ENCODE results near the gene FIZ1. TPM values are rescaled to one million over a fixed set of nuclear protein-coding genes. Genes with fewer than 3 reads are reported as not detected.
A peak's percentile ranks its signal among the peaks of the same experiment; 100 is the strongest.
"Not testable (repeated sequence)": the region's sequence is repeated elsewhere in the genome, so short reads cannot be mapped to it uniquely, and the experiment has no call there.

FIZ1 gene
- total RNA-seq, 4 donors from 2014 or later: 5.8 to 12.7 (median 7.9) TPM

GRCh38 chr19:55586976-55587668 is 12.2 kb downstream of the FIZ1 start:
- intact Hi-C loops (cut with DNase I): no loop called here

GRCh38 chr19:55585658-55586339 is 13.5 kb downstream of the FIZ1 start:
- peak overlapping the region in 3 of 4 donors; percentile 13 to 51 (median 44) for H3K4me3 ChIP-seq
- 2 to 5% methylated on average over 20 to 23 of the region's 36 CpGs for WGBS, 2 donors

More at GRCh38 chr19:55586976-55587668, 12.2 kb downstream of the FIZ1 start:
- H3K27me3 ChIP-seq: peaks cover 0 to 16% (median 0%) of the 10 kb centered on the region in 4 donors
- no peaks in the 10 kb centered on the region for H3K9me3 ChIP-seq
- no peak for TF ChIP-seq CTCF (IDR thresholded peaks at IDR 0.05)
- TF ChIP-seq POLR2A (IDR thresholded peaks at IDR 0.05): no peak
- peak overlapping the region in 3 of 4 donors; percentile 5 to 55 (median 25) for H3K27ac ChIP-seq
- H3K4me1 ChIP-seq: peaks cover 9 to 33% (median 13%) of the 10 kb centered on the region in 3 donors
- peaks cover 0 to 6% (median 0%) of the 10 kb centered on the region in 3 donors for H3K36me3 ChIP-seq
- 1 to 2% methylated on average over 20 to 23 of the region's 40 CpGs for WGBS, 2 donors
- peak; percentile 67 for DNase-seq
- peak overlapping the region; percentile 6 to 58 (median 35) for H3K4me3 ChIP-seq

GRCh38 chr19:55584871-55585270 is 14.4 kb downstream of the FIZ1 start:
- Histone ChIP-seq H3K27me3 (peaks cover 0 to 16% (median 0%) of the 10 kb centered on the region in 4 donors), H3K4me1 (peaks cover 20 to 53% (median 25%) of the 10 kb centered on the region in 3 donors), H3K4me3 (no peak overlapping the region), H3K36me3 (no peaks in the 10 kb centered on the region), H3K27ac (no peak overlapping the region), H3K9me3 (no peaks in the 10 kb centered on the region)
- 69 to 83% methylated on average over 11 of the region's 11 CpGs for WGBS, 2 donors
- intact Hi-C loops (cut with DNase I): no loop called here
- DNase-seq: no peak
- TF ChIP-seq POLR2A (IDR thresholded peaks at IDR 0.05) (no peak), CTCF (IDR thresholded peaks at IDR 0.05) (no peak)

More at GRCh38 chr19:55585658-55586339, 13.5 kb downstream of the FIZ1 start:
- Histone ChIP-seq H3K27ac (peak overlapping the region in 2 of 4 donors; percentile 30 to 59), H3K4me1 (peaks cover 15 to 46% (median 25%) of the 10 kb centered on the region in 3 donors), H3K27me3 (peaks cover 0 to 16% (median 0%) of the 10 kb centered on the region in 4 donors), H3K9me3 (no peaks in the 10 kb centered on the region), H3K36me3 (no peaks in the 10 kb centered on the region)
- intact Hi-C loops (cut with DNase I): no loop called here
- TF ChIP-seq POLR2A (IDR thresholded peaks at IDR 0.05): no peak
- no peak for TF ChIP-seq CTCF (IDR thresholded peaks at IDR 0.05)
- no peak for DNase-seq

GRCh38 chr19:55583897-55584296 is 15.4 kb downstream of the FIZ1 start:
- DNase-seq; H3K9me3 ChIP-seq; H3K36me3 ChIP-seq; intact Hi-C loops (cut with DNase I); H3K4me3 ChIP-seq; H3K27ac ChIP-seq: not testable (repeated sequence)
- H3K27me3 ChIP-seq: peaks cover 0 to 16% (median 0%) of the 10 kb centered on the region in 4 donors
- H3K4me1 ChIP-seq: peaks cover 20 to 60% (median 25%) of the 10 kb centered on the region in 3 donors
- WGBS, 2 donors: 67% methylated on average over 8 of the region's 8 CpGs

- Histone ChIP-seq H3K36me3 (peaks cover 0 to 22% (median 7%) of the 10 kb centered on the region in 3 donors), H3K27me3 (peaks cover 0 to 16% (median 0%) of the 10 kb centered on the region in 4 donors), H3K4me1 (peaks cover 20 to 52% (median 25%) of the 10 kb centered on the region in 3 donors)
- H3K4me3 ChIP-seq; intact Hi-C loops (cut with DNase I); H3K9me3 ChIP-seq; H3K27ac ChIP-seq; DNase-seq: not testable (repeated sequence)
- 61 to 70% methylated on average over 3 to 4 of the region's 4 CpGs for WGBS, 2 donors
Measured at GRCh38 chr19:55582284-55582683, 17.0 kb downstream of the FIZ1 start.

- no peak overlapping the region for H3K4me3 ChIP-seq
- peaks cover 0 to 16% (median 0%) of the 10 kb centered on the region in 4 donors for H3K27me3 ChIP-seq
- peak overlapping the region in 1 of 4 donors; percentile 89 for H3K27ac ChIP-seq
- peaks cover 20 to 47% (median 20%) of the 10 kb centered on the region in 3 donors for H3K4me1 ChIP-seq
- no peak for DNase-seq
- no peaks in the 10 kb centered on the region for H3K9me3 ChIP-seq
- intact Hi-C loops (cut with DNase I): no loop called here
- TF ChIP-seq CTCF (IDR thresholded peaks at IDR 0.05): no peak
- no peak for TF ChIP-seq POLR2A (IDR thresholded peaks at IDR 0.05)
- H3K36me3 ChIP-seq: peaks cover 0 to 26% (median 7%) of the 10 kb centered on the region in 3 donors
- 14 to 19% methylated on average over 6 of the region's 6 CpGs for WGBS, 2 donors
Measured at GRCh38 chr19:55581823-55582223, 17.5 kb downstream of the FIZ1 start.

Measured in esophagus squamous epithelium (tissue), 5 donors.